A673 (cell line): ENCODE results near the gene LHX4.

Experiments used
- CTCF ChIP-seq: fragments of 300-800, 200-600 bp; sonication (generic); conservative IDR thresholded peaks from 2 replicates; pipeline ENCODE4 v1.5.1; 2017; ENCODE audit warnings: low read depth, mild to moderate bottlenecking, antibody characterized with exemption, low read length, moderate library complexity, mixed read lengths
- EZH2 ChIP-seq: fragments of 200-600 bp; sonication (generic); IDR thresholded peaks from 2 replicates; pipeline ENCODE4 v1.6.1; 2017; ENCODE audit warnings: borderline replicate concordance, low read depth, mild to moderate bottlenecking, mixed read lengths, antibody characterized with exemption, low read length; ENCODE audit not compliant: poor library complexity, severe bottlenecking

GRCh38 chr1:180217006-180217405 lies 13.1 kb upstream of the LHX4 start:
- no peak for TF ChIP-seq CTCF
- no peak for TF ChIP-seq EZH2
